Activated CD4-positive, alpha-beta T cell treated with anti-CD3 and anti-CD28 coated beads, Interleukin-2, amount 50 U/mL, for 48 hours (primary cell): ENCODE measurements around the gene COL9A2.

Experiments used
- DNase-seq, 2 experiments: peaks; one replicate each; pipeline ENCODE4 v3.0.0-alpha.2; 2020

COL9A2 gene

GRCh38 chr1:40301541-40302299 is 15.4 kb downstream of the COL9A2 start:
- DNase-seq: no peak

DNA sequence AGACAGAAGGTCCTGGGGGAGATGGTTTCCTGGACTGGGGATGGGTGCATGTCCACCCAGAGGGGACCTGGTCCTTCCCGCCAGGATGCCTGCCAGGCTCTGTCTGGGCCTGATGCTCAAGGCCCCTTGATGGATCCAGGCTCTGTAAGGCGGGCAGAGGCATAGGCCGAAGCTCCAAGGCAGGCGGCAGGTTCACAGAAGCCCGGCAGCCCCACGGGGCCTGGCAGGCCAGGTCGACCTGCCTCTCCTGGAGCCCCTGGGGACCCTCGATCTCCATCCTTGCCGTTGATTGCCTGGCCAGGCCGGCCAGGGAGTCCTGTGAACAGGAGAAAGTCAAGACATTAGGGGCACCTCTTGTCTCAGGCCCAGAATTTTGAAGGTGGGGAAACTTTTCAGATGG is 16.0 kb downstream of the COL9A2 start:
- no peak for DNase-seq

GRCh38 chr1:40300651-40301050 is 16.4 kb downstream of the COL9A2 start:
- DNase-seq: no peak

DNA sequence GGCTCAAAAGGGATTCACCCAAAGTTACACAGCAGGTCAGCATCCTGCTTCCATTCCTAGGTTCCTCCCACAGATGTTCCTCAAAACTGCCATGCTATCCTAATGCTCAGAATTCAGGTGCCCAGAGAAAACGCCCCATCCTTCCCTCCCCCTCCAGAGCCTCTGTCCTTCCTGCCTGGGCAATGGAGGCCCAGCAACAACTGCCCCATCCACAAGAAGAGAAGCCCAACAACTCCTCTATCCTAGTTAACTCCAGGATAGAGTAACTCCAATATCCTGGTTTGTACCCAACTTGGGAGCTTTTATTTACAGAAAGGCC is 16.9 kb downstream of the COL9A2 start:
- no peak for DNase-seq

- DNase-seq: no peak
Measured at GRCh38 chr1:40299366-40300248, 17.5 kb downstream of the COL9A2 start.

- no peak for DNase-seq
Measured at GRCh38 chr1:40291293-40291692, 25.8 kb downstream of the COL9A2 start.

DNA sequence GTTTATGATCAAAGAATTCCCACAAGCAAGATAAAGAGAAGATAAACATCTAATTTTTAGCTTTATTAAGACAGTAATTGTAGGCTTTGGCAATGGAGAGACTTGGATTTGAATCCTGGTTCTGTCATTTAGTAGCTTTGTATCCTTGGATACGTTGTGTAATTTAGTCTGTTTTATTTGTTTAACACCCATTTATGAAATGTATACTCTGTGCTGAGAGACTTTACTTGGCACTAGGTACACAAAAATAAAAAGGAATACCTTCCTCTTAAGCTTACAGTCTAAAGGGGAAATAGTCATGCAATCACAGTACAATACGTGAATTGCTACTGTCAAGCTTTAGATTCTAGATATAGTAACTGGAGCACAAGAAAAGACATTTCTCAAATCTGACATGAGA is 35.2 kb downstream of the COL9A2 start:
- DNase-seq: no peak

GRCh38 chr1:40276122-40276521 is 41.0 kb downstream of the COL9A2 start:
- no peak for DNase-seq

GRCh38 chr1:40274331-40274730 is 42.8 kb downstream of the COL9A2 start:
- no peak for DNase-seq

GRCh38 chr1:40273547-40274166 is 43.4 kb downstream of the COL9A2 start:
- DNase-seq: no peak

GRCh38 chr1:40272653-40273213 is 44.4 kb downstream of the COL9A2 start:
- no peak for DNase-seq

- DNase-seq: peak in 1 of 2 experiments; percentile 13
Measured at GRCh38 chr1:40270152-40270834, 46.8 kb downstream of the COL9A2 start.

DNA sequence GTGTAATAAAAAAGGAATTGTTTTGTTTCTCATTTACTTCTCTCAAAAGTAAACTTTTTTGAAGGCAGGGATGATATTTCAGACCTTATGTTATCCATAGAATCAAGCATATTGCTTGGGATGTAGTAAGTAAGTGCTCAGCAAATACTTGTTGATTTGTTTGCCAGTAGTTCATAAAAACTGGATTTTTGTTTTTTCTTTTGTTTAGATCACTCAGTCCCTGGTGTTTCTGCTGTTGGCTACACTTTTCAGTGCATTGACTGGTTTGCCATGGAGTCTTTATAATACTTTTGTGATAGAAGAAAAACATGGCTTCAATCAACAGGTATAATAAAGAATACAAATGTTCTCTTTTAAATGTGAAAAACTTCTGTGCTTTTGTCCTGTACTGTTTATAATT is 48.9 kb downstream of the COL9A2 start:
- no peak for DNase-seq

DNA sequence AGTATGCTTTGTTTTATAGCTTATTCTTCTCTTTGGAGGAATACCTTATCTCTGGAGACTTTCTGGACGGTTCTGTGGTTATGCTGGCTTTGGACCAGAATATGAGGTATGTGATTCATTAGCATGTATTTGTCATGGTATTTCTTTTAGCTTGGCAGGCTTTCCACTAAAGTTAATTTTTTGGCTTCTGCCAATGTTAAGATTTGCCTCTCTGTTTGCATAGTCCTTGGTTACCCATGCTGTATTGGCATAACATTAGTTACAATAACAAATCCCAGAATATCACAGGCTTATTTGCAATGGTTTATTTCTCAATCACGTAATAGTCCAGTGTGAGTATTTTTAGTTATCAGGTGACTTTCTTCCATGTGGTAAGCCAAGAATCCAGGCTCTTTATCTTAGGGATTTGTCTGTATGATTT is 49.3 kb downstream of the COL9A2 start:
- no peak for DNase-seq

GRCh38 chr1:40266786-40267535 is 50.1 kb downstream of the COL9A2 start:
- DNase-seq: no peak

- no peak for DNase-seq
Measured at GRCh38 chr1:40265919-40266318, 51.2 kb downstream of the COL9A2 start.

DNA sequence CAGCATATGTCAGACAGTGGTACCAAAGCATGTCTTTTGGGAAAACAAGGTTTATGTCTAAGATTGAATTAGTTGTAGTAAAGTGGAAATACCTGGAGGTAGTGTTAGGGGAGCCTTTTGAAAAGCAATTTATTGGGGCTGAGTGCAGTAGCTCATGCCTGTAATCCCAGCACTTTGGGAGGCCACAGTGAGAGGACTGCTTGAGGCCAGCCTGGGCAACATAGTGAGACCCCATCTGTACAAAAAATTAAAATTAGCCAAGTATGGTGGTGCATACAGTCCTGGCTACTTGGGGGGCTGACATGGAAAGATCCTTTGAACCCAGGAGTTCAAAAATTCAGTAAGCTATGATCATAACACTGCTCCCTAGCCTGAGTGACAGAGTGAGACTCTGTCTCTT is 51.8 kb downstream of the COL9A2 start:
- no peak for DNase-seq

DNA sequence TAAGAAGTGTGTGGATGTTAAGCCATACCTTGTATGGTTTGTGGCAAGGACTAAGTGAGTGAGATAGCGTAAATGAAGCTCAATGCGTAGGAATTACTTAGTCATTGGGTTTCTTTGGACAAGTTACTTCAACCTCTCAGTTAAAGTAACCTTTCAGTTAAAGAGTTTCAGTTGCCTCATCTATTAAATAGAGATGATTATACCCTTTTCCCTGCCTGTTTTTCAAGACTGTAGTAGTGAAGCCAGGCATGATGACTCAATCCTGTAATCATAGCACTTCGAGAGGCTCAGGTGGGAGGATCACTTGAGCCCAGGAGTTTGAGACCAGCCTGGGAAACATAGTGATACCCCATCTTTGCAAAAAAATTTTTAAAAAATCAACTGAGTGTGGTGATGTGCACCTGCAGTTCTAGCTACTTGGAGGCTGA is 52.7 kb downstream of the COL9A2 start:
- peak; percentile 12 to 37 for DNase-seq

DNA sequence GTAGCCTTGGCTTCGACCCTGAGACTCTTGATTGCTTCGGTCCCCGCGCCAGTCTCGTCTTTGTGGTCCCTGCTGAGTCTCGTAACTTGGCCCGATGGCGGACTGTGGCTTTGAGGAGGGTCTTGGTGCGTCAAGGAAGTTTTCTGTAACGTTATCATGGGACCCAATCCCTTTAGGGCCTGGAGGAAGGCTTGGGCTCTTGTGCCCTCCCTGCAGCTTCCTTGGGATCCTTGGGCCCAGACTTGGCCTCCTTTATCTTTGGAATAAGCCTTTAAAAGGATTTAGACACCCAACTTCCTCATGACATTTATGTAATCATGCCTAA is 58.7 kb downstream of the COL9A2 start:
- DNase-seq: no peak

DNA sequence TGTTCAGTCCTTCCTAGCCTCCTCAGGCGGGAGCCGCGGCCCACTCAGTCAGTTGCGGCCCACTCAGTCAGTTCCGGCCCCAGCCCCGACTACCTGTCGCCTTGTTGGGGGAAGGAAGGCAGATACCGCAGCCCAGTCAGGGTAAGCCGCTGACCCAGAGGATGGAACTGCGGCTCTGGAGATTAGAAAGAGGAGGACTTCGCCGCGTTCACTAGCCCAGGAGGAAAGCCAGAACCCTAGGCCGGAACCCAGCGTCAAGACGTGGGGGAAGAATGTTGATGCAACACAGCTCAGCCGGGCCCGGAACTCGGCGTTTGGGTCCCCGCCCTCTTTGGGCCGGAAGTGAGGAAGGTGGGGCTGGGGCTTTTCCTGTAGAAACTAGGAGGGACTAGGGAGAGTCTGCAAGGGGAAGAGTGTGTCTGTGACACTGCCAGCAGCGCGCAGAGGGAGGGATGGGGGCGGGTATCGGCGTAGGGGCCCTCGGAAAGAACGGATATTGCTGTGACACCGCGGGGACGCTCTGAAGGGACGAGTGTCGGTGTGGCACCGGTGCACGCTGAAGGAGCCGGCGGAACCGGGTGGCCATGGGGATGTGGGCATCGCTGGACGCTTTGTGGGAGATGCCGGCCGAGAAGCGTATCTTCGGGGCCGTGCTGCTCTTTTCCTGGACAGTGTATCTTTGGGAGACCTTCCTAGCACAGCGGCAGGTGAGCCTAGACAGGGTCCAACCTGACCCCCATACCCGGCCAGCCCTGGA is 59.2 kb downstream of the COL9A2 start, which contains the start of gene ZMPSTE24:
ZMPSTE24 (plus strand) TSS at position 549 of the 757 bp plus-strand sequence; CDS start at position 585, 36 bp downstream.
- DNase-seq: peak; percentile 95 to 96

DNA sequence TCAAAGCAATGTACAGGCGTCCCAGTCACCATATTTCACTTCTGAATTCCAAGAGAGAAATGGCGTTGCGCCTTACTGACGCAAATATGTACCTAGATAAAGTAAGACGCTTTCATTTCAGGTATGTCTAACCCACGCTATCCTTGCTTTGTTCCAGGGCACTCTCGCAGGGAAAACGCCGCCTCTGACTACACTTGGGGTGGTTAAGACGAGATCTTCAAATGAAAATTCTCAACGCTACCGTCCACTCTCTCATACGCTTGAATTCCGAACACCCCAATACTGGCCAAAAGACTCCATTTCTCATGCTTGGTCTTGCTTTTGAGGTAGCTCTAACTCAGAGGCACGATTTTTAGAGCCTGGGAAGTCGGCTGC is 59.8 kb downstream of the COL9A2 start:
- DNase-seq: no peak
